ENCODE results near the gene OCA2. TPM values are rescaled to one million over a fixed set of nuclear protein-coding genes. Genes with fewer than 3 reads are reported as not detected.

Gene OCA2
- polyA plus RNA-seq, 1 donor (not counting 4 experiments of a cell fraction or from before 2014, with no cell fraction given) = 0.05 TPM

DNA sequence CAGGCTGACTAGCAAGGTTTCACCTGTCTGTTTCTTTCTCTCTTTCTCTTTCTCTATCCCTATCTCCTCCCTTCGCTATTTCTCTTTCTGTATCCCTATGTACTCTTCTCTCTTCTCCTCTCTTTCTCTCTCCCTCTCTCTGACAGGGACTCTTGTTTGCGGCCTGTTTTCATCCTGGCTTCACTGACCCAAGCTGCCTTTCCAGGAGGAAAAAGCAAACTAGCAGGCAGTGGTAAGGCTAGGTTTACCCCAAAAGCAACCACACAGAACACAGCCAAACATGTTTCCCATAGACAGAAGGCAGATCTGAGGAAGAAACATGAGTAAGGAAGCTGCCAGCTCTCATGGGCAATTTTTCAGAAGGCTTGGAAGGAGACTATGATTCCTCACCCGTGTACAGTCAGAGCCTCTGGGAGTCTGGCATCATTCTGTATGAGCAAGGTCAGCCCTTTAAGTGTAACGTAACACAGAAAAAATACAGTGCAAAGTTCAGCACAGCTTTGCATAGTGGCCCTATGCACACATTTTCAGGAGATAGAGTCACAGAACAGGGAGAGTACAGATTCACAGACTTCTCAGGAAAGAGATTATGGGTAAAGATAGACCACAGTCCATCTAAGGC lies 61.0 kb downstream of the OCA2 start:
- H3K4me2 ChIP-seq (ENCODE audit: control insufficient read depth, extremely low read depth, insufficient read depth, low read depth, low read length) = no peak overlapping the region
- no peak overlapping the region for H3K27ac ChIP-seq (ENCODE audit: control insufficient read depth, insufficient read depth, low read length)
- H2AFZ ChIP-seq (ENCODE audit: control insufficient read depth, low read length) = no peak overlapping the region
- H4K20me1 ChIP-seq (ENCODE audit: control insufficient read depth, extremely low read depth, insufficient read depth, low read length) = no peaks in the 10 kb centered on the region
- no peak for FAIRE-seq
- no peak overlapping the region for H3K4me3 ChIP-seq (ENCODE audit: control insufficient read depth in 2 of 3, extremely low read depth in 1 of 3, insufficient read depth in 2 of 3, low read depth in 1 of 3, low read length in 3 of 3)
- TF ChIP-seq CTCF (optimal IDR thresholded peaks at IDR 0.05 in 1 of 3, IDR thresholded peaks at IDR 0.05 in 1 of 3, conservative IDR thresholded peaks at IDR 0.05 in 1 of 3; ENCODE audit: extremely low read depth in 1 of 3, insufficient read depth in 2 of 3, low read length in 3 of 3) = no peak
- TF ChIP-seq EZH2 (IDR thresholded peaks at IDR 0.05; ENCODE audit: low read length) = no peak
- H3K27me3 ChIP-seq (ENCODE audit: control insufficient read depth, extremely low read depth, insufficient read depth, low read length) = no peaks in the 10 kb centered on the region
- no peaks in the 10 kb centered on the region for H3K9me1 ChIP-seq (ENCODE audit: control insufficient read depth, extremely low read depth, insufficient read depth, low read length)
- DNase-seq (ENCODE audit: low read depth, low spot score) = no peak
- dilution Hi-C loops (cut with MboI; ENCODE audit: extremely low pct_ligation_motif_present, low sequenced_read_pairs) = no loop called here
- no peaks in the 10 kb centered on the region for H3K79me2 ChIP-seq (ENCODE audit: control insufficient read depth, insufficient read depth, low read length)
- no peaks in the 10 kb centered on the region for H3K9me3 ChIP-seq (ENCODE audit: control insufficient read depth, low read depth, low read length)
- no peaks in the 10 kb centered on the region for H3K4me1 ChIP-seq (ENCODE audit: control insufficient read depth, extremely low read depth, insufficient read depth, low read length)
- H3K36me3 ChIP-seq (ENCODE audit: control insufficient read depth in 2 of 2, extremely low read depth in 1 of 2, insufficient read depth in 2 of 2, low read length in 2 of 2) = no peaks in the 10 kb centered on the region
- H3K9ac ChIP-seq (ENCODE audit: control insufficient read depth, extremely low read depth, insufficient read depth, low read length) = no peak overlapping the region

DNA sequence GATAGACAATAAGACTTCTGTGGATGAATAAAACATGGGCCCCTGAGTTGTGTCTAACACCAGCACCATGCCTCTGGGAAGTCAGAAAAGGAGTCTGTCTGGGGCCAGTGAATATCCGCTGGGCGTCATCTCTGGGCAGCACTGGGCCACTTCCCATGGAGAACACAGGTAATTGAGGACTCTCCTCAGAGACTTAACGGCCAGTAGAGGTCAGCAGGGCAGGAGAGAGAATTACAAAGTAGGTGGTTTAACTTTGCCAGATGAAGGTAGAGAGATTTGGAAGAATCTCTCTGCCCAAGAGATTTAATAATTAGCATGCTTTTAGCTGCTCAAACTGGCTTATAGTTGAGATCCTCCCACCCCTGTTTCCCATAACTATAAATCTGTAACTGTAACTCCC lies 65.7 kb downstream of the OCA2 start:
- no peaks in the 10 kb centered on the region for H3K9me1 ChIP-seq (ENCODE audit: control insufficient read depth, extremely low read depth, insufficient read depth, low read length)
- H3K27me3 ChIP-seq (ENCODE audit: control insufficient read depth, extremely low read depth, insufficient read depth, low read length) = no peaks in the 10 kb centered on the region
- H3K4me2 ChIP-seq (ENCODE audit: control insufficient read depth, extremely low read depth, insufficient read depth, low read depth, low read length) = no peak overlapping the region
- DNase-seq (ENCODE audit: low read depth, low spot score) (no peak), FAIRE-seq (no peak)
- H3K4me3 ChIP-seq (ENCODE audit: control insufficient read depth in 2 of 3, extremely low read depth in 1 of 3, insufficient read depth in 2 of 3, low read depth in 1 of 3, low read length in 3 of 3) = no peak overlapping the region
- no peaks in the 10 kb centered on the region for H4K20me1 ChIP-seq (ENCODE audit: control insufficient read depth, extremely low read depth, insufficient read depth, low read length)
- H3K4me1 ChIP-seq (ENCODE audit: control insufficient read depth, extremely low read depth, insufficient read depth, low read length) = no peaks in the 10 kb centered on the region
- no peak for TF ChIP-seq CTCF (optimal IDR thresholded peaks at IDR 0.05 in 1 of 3, IDR thresholded peaks at IDR 0.05 in 1 of 3, conservative IDR thresholded peaks at IDR 0.05 in 1 of 3; ENCODE audit: extremely low read depth in 1 of 3, insufficient read depth in 2 of 3, low read length in 3 of 3)
- TF ChIP-seq EZH2 (IDR thresholded peaks at IDR 0.05; ENCODE audit: low read length) = no peak
- no peaks in the 10 kb centered on the region for H3K79me2 ChIP-seq (ENCODE audit: control insufficient read depth, insufficient read depth, low read length)
- H3K36me3 ChIP-seq (ENCODE audit: control insufficient read depth in 2 of 2, extremely low read depth in 1 of 2, insufficient read depth in 2 of 2, low read length in 2 of 2) = no peaks in the 10 kb centered on the region
- no peaks in the 10 kb centered on the region for H3K9me3 ChIP-seq (ENCODE audit: control insufficient read depth, low read depth, low read length)
- no peak overlapping the region for H3K27ac ChIP-seq (ENCODE audit: control insufficient read depth, insufficient read depth, low read length)
- dilution Hi-C loops (cut with MboI; ENCODE audit: extremely low pct_ligation_motif_present, low sequenced_read_pairs) = no loop called here
- H2AFZ ChIP-seq (ENCODE audit: control insufficient read depth, low read length) = no peak overlapping the region
- no peak overlapping the region for H3K9ac ChIP-seq (ENCODE audit: control insufficient read depth, extremely low read depth, insufficient read depth, low read length)
